Spleen (tissue), 11 donors: Measurements from ENCODE around the gene SERHL2. TPM values are rescaled to one million over a fixed set of nuclear protein-coding genes. Genes with fewer than 3 reads are reported as not detected.
"Not testable (repeated sequence)": the region's sequence is repeated elsewhere in the genome, so short reads cannot be mapped to it uniquely, and the experiment has no call there.

Experiments used
- DNase-seq: peaks from one replicate; pipeline ENCODE4 v3.0.0-alpha.2; 2020
- H3K27ac ChIP-seq, 8 donors: fragments of 200-600 bp; sonication (generic) in 7 of 8; 1 replicate in 4 of 8; 2 replicates in 4 of 8; pipeline versions ENCODE4 v1.5.0 to v1.8.0; 2016 to 2021; ENCODE audit warnings: inconsistent platforms in 4 of 8, mild to moderate bottlenecking in 4 of 8, moderate library complexity in 1 of 8
- H3K27me3 ChIP-seq, 7 donors: fragments of 200-600 bp; sonication (generic) in 6 of 7; replicated peaks in 1 of 7; 1 replicate in 4 of 7; 2 replicates in 3 of 7; pipeline versions ENCODE4 v1.5.0 to v1.8.0; 2016 to 2021; ENCODE audit warnings: inconsistent platforms in 3 of 7, mild to moderate bottlenecking in 1 of 7
- H3K36me3 ChIP-seq, 6 donors: fragments of 200-600 bp; sonication (generic) in 5 of 6; 1 replicate in 4 of 6; 2 replicates in 2 of 6; pipeline versions ENCODE4 v1.5.0 to v1.8.0; 2016 to 2021; ENCODE audit warnings: inconsistent platforms in 2 of 6
- H3K4me1 ChIP-seq, 6 donors: fragments of 200-600 bp; sonication (generic) in 5 of 6; 1 replicate in 3 of 6; 2 replicates in 3 of 6; pipeline versions ENCODE4 v1.5.0 to v1.8.0; 2016 to 2021; ENCODE audit warnings: inconsistent platforms in 3 of 6
- H3K4me3 ChIP-seq, 8 donors: fragments of 200-600 bp; sonication (generic) in 7 of 8; 1 replicate in 4 of 8; 2 replicates in 4 of 8; pipeline versions ENCODE4 v1.5.0 to v1.8.0; 2016 to 2021; ENCODE audit warnings: inconsistent platforms in 4 of 8, mild to moderate bottlenecking in 4 of 8, moderate library complexity in 2 of 8
- H3K9me3 ChIP-seq, 8 donors: fragments of 200-600 bp; sonication (generic) in 7 of 8; 1 replicate in 4 of 8; 2 replicates in 4 of 8; pipeline versions ENCODE4 v1.5.0 to v1.8.0; 2016 to 2021; ENCODE audit warnings: inconsistent platforms in 4 of 8
- CTCF ChIP-seq, 11 experiments: fragments of 200-600 bp in 7 of 11; fragments of 450-650 bp in 4 of 11; sonication (generic) in 4 of 11; IDR thresholded peaks in 8 of 11; conservative IDR thresholded peaks in 3 of 11; 1 replicate in 7 of 11; 2 replicates in 4 of 11; pipeline versions ENCODE4 v1.4.0 to v1.8.0; 2016 to 2021; ENCODE audit warnings: antibody characterized with exemption in 11 of 11, inconsistent platforms in 4 of 11, mild to moderate bottlenecking in 1 of 11
- POLR2A ChIP-seq, 3 donors: fragments of 450-650 bp; IDR thresholded peaks; one replicate each; pipeline ENCODE4 v1.5.1; 2017; ENCODE audit warnings: antibody characterized with exemption in 3 of 3, mild to moderate bottlenecking in 1 of 3
- POLR2AphosphoS5 ChIP-seq, 3 donors: sonication (generic); formaldehyde crosslinking; IDR thresholded peaks; one replicate each; pipeline ENCODE4 v1.5.1; 2017; ENCODE audit warnings: antibody characterized with exemption in 3 of 3
- WGBS, 5 donors: extraction: QIAGEN DNeasy Blood & Tissue Kit in 3 of 5; methylation state at CpG; one replicate each; pipeline versions ENCODE4 v1.1.5 to v1.1.7; 2013 to 2018; 5-methylcytosine and 5-hydroxymethylcytosine counted together
- intact Hi-C: fragments of 100-400 bp; cut with DNase I; formaldehyde crosslinking; loops from one replicate; pipeline ENCODE4 v1.15.0; 2023; ENCODE audit warnings: low total_unique reads
- polyA plus RNA-seq, 3 donors: library from polyadenylated mRNA; stranded (reverse); fragments of 200-250 nt; gene quantifications; one replicate each; pipeline ENCODE4 v1.2.1, GENCODE V29; 2013
- total RNA-seq, 7 donors: library from RNA; depleted of rRNA in 3 of 7; stranded (reverse); fragments of >200 nt in 3 of 7; fragmentation: NEBNext Ultra II Directional in 4 of 7; extraction: Animal tissue kit (Norgen Biotek cat#: 25700) in 4 of 7; gene quantifications; one replicate each; pipeline versions ENCODE4 v1.1.0 to v1.2.1, GENCODE V29; 2016 to 2021
- donor health status: healthy with polysubstance abuse.
- donor health status: DM: no; HTN: no; CAD: no; lungs with moderate emphysema.
- donor health status: DM: no; HTN: no; CAD: no.
- donor health status: Bipolar disorder and iron deficiency.
- donor health status: healthy.
- donor health status: DM: no; HTN: no; CAD: no.
- donor health status: DM: yes; HTN: yes; CAD: no.

The SERHL2 gene
- total and polyA plus RNA-seq, 10 donors = 1.7 to 4.1 (median 2.8) TPM

GRCh38 chr22:42511401-42511891 lies 42.3 kb upstream of the SERHL2 start:
- H3K4me3 ChIP-seq = no peak overlapping the region
- DNase-seq = no peak
- H3K27me3 ChIP-seq = no peaks in the 10 kb centered on the region
- WGBS, 5 donors = 73 to 80% (median 79%) methylated on average over 7 to 10 of the region's 10 CpGs
- intact Hi-C loops = no loop called here
- H3K36me3 ChIP-seq = peaks cover 0 to 60% (median 43%) of the 10 kb centered on the region in 6 donors
- no peaks in the 10 kb centered on the region for H3K9me3 ChIP-seq
- H3K4me1 ChIP-seq = peaks cover 0 to 36% (median 10%) of the 10 kb centered on the region in 6 donors
- peak overlapping the region in 2 of 8 donors; percentile 5 to 75 for H3K27ac ChIP-seq
- TF ChIP-seq CTCF (IDR thresholded peaks at IDR 0.05 in 8 of 11, conservative IDR thresholded peaks at IDR 0.05 in 3 of 11) = no peak
- TF ChIP-seq POLR2A (IDR thresholded peaks at IDR 0.05) = no peak
- TF ChIP-seq POLR2AphosphoS5 (IDR thresholded peaks at IDR 0.05) = peak in 2 of 3 donors; percentile 48 to 52

GRCh38 chr22:42512273-42512990 lies 41.3 kb upstream of the SERHL2 start:
- Histone ChIP-seq H3K36me3 (peaks cover 0 to 70% (median 46%) of the 10 kb centered on the region in 6 donors), H3K27ac (peak overlapping the region in 6 of 8 donors; percentile 3 to 75 (median 45)), H3K4me1 (peaks cover 0 to 43% (median 14%) of the 10 kb centered on the region in 6 donors)
- intact Hi-C loops, H3K27me3 ChIP-seq, H3K9me3 ChIP-seq, DNase-seq, H3K4me3 ChIP-seq: not testable (repeated sequence)
- TF ChIP-seq CTCF (IDR thresholded peaks at IDR 0.05 in 8 of 11, conservative IDR thresholded peaks at IDR 0.05 in 3 of 11) (peak in 3 of 11 experiments; percentile 13 to 28 (median 17)), POLR2AphosphoS5 (IDR thresholded peaks at IDR 0.05) (peak in 1 of 3 donors; percentile 24)
- 76 to 83% (median 78%) methylated on average over 13 to 22 of the region's 22 CpGs for WGBS, 5 donors

DNA sequence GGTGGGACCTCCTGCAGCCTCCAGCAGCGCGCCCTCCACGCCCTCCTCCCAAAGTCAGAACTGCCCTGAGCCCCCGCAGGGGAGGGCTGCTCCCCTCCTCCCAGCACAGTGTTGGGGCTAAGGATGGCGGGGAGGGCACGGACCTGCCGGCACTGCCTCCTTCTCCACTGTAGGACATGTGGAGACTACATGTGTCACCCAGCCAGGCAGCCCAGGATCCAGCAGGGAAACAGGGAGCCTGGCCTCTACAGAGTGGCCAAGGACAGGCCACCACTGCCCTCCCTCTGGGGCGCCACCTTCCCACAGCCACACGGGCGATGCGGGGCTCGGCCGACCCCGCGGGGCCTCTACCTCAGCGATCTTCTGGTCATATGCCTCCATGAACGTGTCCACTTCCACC lies 39.4 kb upstream of the SERHL2 start:
- peaks cover 4 to 56% (median 23%) of the 10 kb centered on the region in 6 donors for H3K4me1 ChIP-seq
- peaks cover 0 to 71% (median 51%) of the 10 kb centered on the region in 6 donors for H3K36me3 ChIP-seq
- intact Hi-C loops, H3K9me3 ChIP-seq, H3K4me3 ChIP-seq, DNase-seq, H3K27ac ChIP-seq, H3K27me3 ChIP-seq: not testable (repeated sequence)
- WGBS, 5 donors = 77 to 95% (median 93%) methylated on average over 7 to 17 of the region's 17 CpGs
- TF ChIP-seq POLR2AphosphoS5 (IDR thresholded peaks at IDR 0.05) = peak in 1 of 3 donors; percentile 42

DNA sequence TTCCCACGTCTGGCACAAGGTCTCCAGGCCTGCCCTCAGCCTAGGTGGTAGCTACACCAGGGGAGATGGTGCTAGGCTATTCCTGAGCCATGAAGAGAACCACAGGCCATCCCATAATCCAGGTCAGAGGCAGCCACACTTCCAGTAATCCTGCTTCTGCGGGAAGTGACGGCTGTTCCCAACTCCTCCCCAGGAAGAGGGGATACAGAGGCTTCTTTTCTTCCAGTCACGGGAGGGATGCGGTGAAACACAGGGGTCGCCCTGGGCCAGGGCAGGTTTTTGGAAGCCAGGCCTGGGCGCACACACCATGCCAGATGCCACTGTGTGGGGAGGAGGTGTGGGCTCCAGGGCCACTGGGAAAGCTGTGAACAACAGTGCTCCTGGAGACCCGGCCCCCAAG lies 38.5 kb upstream of the SERHL2 start:
- H3K9me3 ChIP-seq, intact Hi-C loops: not testable (repeated sequence)
- peaks cover 0 to 71% (median 51%) of the 10 kb centered on the region in 6 donors for H3K36me3 ChIP-seq

GRCh38 chr22:42515896-42516295 lies 37.9 kb upstream of the SERHL2 start:
- Histone ChIP-seq H3K27ac (peak overlapping the region in 1 of 8 donors; percentile 3), H3K4me1 (peaks cover 4 to 68% (median 32%) of the 10 kb centered on the region in 6 donors), H3K9me3 (no peaks in the 10 kb centered on the region), H3K27me3 (no peaks in the 10 kb centered on the region), H3K36me3 (peaks cover 0 to 67% (median 50%) of the 10 kb centered on the region in 6 donors), H3K4me3 (no peak overlapping the region)
- peak in 1 of 3 donors; percentile 30 for TF ChIP-seq POLR2AphosphoS5 (IDR thresholded peaks at IDR 0.05)
- no peak for TF ChIP-seq CTCF (IDR thresholded peaks at IDR 0.05 in 8 of 11, conservative IDR thresholded peaks at IDR 0.05 in 3 of 11)
- no peak for DNase-seq
- WGBS, 5 donors = 65 to 82% (median 79%) methylated on average over 11 to 14 of the region's 14 CpGs
- intact Hi-C loops = no loop called here

More for the DNA sequence above, 38.5 kb upstream of the SERHL2 start:
- Histone ChIP-seq H3K27ac (peak overlapping the region in 1 of 8 donors; percentile 3), H3K4me1 (peaks cover 4 to 63% (median 30%) of the 10 kb centered on the region in 6 donors)
- not testable (repeated sequence) for H3K27me3 ChIP-seq, H3K4me3 ChIP-seq, DNase-seq
- 79 to 95% (median 86%) methylated on average over 6 to 8 of the region's 8 CpGs for WGBS, 5 donors

DNA sequence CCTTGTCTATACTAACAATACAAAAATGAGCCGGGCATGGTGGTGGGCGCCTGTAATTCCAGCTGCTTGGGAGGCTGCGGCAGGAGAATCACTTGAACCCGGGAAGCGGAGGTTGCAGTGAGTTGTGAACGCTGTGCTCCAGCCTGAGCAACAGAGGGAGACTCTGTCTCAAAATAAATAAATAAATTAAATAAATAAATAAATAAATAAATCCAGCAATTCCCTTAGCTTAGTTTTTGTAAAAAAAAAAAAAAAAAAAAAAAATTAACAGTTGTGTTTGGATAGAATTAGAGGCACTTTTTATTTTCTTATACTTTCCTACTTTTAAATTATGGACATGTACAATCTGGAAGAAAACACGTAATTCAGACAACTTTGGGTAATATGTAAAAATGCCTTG lies 36.7 kb upstream of the SERHL2 start:
- peaks cover 0 to 55% (median 40%) of the 10 kb centered on the region in 6 donors for H3K36me3 ChIP-seq
- H3K27me3 ChIP-seq, H3K4me3 ChIP-seq, intact Hi-C loops, DNase-seq, H3K9me3 ChIP-seq, H3K27ac ChIP-seq: not testable (repeated sequence)
- peaks cover 4 to 61% (median 32%) of the 10 kb centered on the region in 6 donors for H3K4me1 ChIP-seq
- 94 to 99% (median 97%) methylated on average over 7 of the region's 7 CpGs for WGBS, 5 donors

DNA sequence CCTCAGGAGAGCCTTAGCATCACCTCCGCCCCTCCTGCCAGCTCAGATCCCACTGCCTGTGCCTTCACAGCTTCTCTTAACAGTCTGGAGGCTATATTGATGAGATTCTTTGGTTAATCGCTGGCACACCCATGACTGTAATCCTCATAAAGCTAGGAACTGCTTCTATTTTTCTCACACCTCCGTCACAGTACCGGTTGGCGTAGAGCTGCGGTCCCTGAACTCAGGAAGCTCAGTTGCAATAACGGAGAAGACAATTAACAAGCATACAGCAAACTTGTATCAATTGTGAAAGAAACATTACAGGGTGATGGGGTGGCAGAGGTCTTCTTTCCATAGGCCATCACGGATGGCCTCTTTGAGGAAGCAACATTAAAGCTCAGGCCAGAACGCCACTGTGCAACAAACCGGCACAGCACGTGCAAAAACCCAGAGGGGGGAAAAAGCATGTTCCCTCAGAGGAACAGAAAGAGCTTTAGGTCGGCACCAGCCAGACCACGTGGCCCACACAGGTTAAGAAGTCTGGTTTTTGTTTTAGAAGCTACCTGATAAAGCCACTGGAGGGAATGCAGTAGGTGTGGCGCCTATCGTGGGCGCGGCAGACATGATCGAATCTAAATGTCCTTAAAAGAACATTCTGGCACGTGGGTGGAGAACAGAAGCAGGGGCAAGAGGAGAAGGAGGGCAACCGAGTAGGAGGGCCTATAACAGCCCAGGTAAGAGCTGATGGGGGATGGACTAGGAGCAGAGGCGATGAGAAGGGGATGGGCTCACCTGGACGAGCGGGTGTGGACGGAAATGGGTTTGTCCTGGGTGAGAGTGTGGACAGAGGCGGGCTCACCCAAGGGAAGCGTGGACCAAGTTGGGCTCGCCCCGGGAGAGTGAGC lies 34.9 kb upstream of the SERHL2 start:
- peak overlapping the region; percentile 79 to 90 (median 85) for H3K27ac ChIP-seq
- H3K9me3 ChIP-seq, DNase-seq, H3K27me3 ChIP-seq, intact Hi-C loops: not testable (repeated sequence)
- WGBS, 5 donors = 7 to 21% (median 11%) methylated on average over 8 to 18 of the region's 28 CpGs
- peaks cover 0 to 41% (median 30%) of the 10 kb centered on the region in 6 donors for H3K36me3 ChIP-seq
- H3K4me1 ChIP-seq = peaks cover 4 to 51% (median 29%) of the 10 kb centered on the region in 6 donors
- H3K4me3 ChIP-seq = peak overlapping the region; percentile 84 to 99 (median 92)
